ENCODE data around the gene DPP6. TPM values are rescaled to one million over a fixed set of nuclear protein-coding genes. Genes with fewer than 3 reads are reported as not detected.

The DPP6 gene
- total and polyA plus RNA-seq, 2 of the 8 experiments (the other 6 are each of a cell fraction or from before 2014, with no cell fraction given): 4.7 to 6.8 TPM

DNA sequence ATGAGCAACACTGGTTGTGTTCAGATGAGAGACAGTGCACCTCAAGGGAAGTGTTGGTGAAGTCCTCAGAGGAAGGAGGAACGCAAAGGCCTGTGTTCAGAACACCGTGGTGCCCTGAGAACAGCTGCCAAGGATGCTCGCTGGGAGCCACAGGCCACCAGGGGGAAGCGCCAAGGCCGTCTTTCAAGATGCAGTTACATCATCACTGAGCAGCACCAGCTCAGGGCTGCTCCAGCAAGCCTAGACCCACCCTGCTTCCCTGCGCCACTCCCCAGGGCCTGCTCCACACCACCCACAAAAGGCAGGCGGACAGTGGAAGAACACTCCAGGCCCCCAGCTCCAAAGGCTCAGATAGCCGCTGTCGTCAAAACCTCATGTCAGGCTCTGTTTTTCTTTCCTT lies 378.8 kb downstream of the DPP6 start:
- no peaks in the 10 kb centered on the region for H3K23me2 ChIP-seq (ENCODE audit: low read depth, low read length)
- no peaks in the 10 kb centered on the region for H3K27me3 ChIP-seq (replicated peaks in 1 of 4; ENCODE audit: control insufficient read depth in 3 of 4, extremely low read depth in 1 of 4, insufficient read depth in 3 of 4, low read length in 3 of 4)
- DNase-seq (ENCODE audit: low read depth in 1 of 2, low spot score in 2 of 2): no peak
- H3K4me3 ChIP-seq (ENCODE audit: extremely low read depth in 1 of 4, insufficient read depth in 2 of 4, low read depth in 3 of 4, low read length in 4 of 4): no peak overlapping the region
- H3K4me1 ChIP-seq (replicated peaks in 1 of 4; ENCODE audit: control insufficient read depth in 3 of 4, insufficient read depth in 4 of 4, low read length in 3 of 4): no peaks in the 10 kb centered on the region
- H3K4me2 ChIP-seq (ENCODE audit: insufficient read depth in 1 of 2, low read depth in 2 of 2, low read length in 2 of 2): no peak overlapping the region
- H2BK120ac ChIP-seq (replicated peaks; ENCODE audit: low read depth, low read length): no peak overlapping the region
- H3K36me3 ChIP-seq (ENCODE audit: control insufficient read depth in 2 of 4, insufficient read depth in 4 of 4, low read length in 3 of 4): no peaks in the 10 kb centered on the region
- H2BK5ac ChIP-seq (ENCODE audit: low read depth, low read length): no peak overlapping the region
- FAIRE-seq: no peak
- no peak overlapping the region for H3K4ac ChIP-seq (replicated peaks; ENCODE audit: insufficient read length, low read depth, low read length)
- ChIA-PET CTCF (ENCODE audit: partially characterized antibody) (interaction anchor here (1.0 to 2.0 kb wide), 5 partner anchors 15 to 364 kb away, joined by 3 to 6 read pairs (median 3); no protein-coding TSS in a partner anchor), POLR2A (ENCODE audit: partially characterized antibody) (no interaction called here)
- H4K8ac ChIP-seq (ENCODE audit: extremely low read depth, insufficient read depth, low read length): no peak overlapping the region
- H2AK5ac ChIP-seq (ENCODE audit: low read depth, low read length): no peak overlapping the region
- no peak overlapping the region for H3K18ac ChIP-seq (ENCODE audit: extremely low read depth, low read length)
- H3K56ac ChIP-seq (replicated peaks; ENCODE audit: insufficient read length, low read depth, low read length): no peak overlapping the region
- H3K9me3 ChIP-seq (ENCODE audit: insufficient read depth in 2 of 2, low read depth in 1 of 2, low read length in 1 of 2): no peaks in the 10 kb centered on the region
- H2AFZ ChIP-seq (ENCODE audit: low read length): no peak overlapping the region
- 90% methylated on average over 9 of the region's 9 CpGs; no CpG with 5 or more reads in 1 of the 2 experiments for WGBS, 2 experiments (ENCODE audit: extremely low coverage in 1 of 2, insufficient coverage in 1 of 2, insufficient read length in 1 of 2, insufficient replicate concordance in 2 of 2, low coverage in 1 of 2, low lambda C conversion rate in 2 of 2, missing lambda C conversion rate in 1 of 2)
- H2BK20ac ChIP-seq (ENCODE audit: low read length): no peak overlapping the region
- H3K27ac ChIP-seq (ENCODE audit: low read depth, low read length): no peak overlapping the region
- no peak overlapping the region for H3K23ac ChIP-seq (ENCODE audit: insufficient read length)
- H4K20me1 ChIP-seq (replicated peaks in 1 of 2; ENCODE audit: control insufficient read depth in 1 of 2, insufficient read depth in 2 of 2, low read length in 2 of 2): no peaks in the 10 kb centered on the region
- no peaks in the 10 kb centered on the region for H3K79me2 ChIP-seq (ENCODE audit: control insufficient read depth in 1 of 2, insufficient read depth in 2 of 2, low read length in 2 of 2)
- no peak overlapping the region for H4K91ac ChIP-seq (replicated peaks; ENCODE audit: insufficient read length, low read length)
- H2BK15ac ChIP-seq (ENCODE audit: low read length): no peak overlapping the region
- H3K14ac ChIP-seq (ENCODE audit: insufficient read length): no peak overlapping the region
- H2BK12ac ChIP-seq (ENCODE audit: low read depth, low read length): no peak overlapping the region
- H4K5ac ChIP-seq (ENCODE audit: insufficient read length, low read depth, low read length): no peak overlapping the region
- no peaks in the 10 kb centered on the region for H3K79me1 ChIP-seq (ENCODE audit: low read depth, low read length)
- no peak overlapping the region for H3K9ac ChIP-seq (replicated peaks in 1 of 4; ENCODE audit: extremely low read depth in 1 of 4, low read depth in 3 of 4, low read length in 3 of 4)
- peak; percentile 61 for TF ChIP-seq CEBPB (IDR thresholded peaks at IDR 0.05; ENCODE audit: low read depth, low read length)
- TF ChIP-seq, protein P1, sequence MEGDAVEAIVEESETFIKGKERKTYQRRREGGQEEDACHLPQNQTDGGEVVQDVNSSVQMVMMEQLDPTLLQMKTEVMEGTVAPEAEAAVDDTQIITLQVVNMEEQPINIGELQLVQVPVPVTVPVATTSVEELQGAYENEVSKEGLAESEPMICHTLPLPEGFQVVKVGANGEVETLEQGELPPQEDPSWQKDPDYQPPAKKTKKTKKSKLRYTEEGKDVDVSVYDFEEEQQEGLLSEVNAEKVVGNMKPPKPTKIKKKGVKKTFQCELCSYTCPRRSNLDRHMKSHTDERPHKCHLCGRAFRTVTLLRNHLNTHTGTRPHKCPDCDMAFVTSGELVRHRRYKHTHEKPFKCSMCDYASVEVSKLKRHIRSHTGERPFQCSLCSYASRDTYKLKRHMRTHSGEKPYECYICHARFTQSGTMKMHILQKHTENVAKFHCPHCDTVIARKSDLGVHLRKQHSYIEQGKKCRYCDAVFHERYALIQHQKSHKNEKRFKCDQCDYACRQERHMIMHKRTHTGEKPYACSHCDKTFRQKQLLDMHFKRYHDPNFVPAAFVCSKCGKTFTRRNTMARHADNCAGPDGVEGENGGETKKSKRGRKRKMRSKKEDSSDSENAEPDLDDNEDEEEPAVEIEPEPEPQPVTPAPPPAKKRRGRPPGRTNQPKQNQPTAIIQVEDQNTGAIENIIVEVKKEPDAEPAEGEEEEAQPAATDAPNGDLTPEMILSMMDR (IDR thresholded peaks at IDR 0.05; ENCODE audit: control extremely low read depth in 1 of 3, insufficient read depth in 1 of 3, low read depth in 1 of 3, low read length in 3 of 3): peak in 2 of 3 experiments; percentile 44 to 51; a peak in 2 of 4 replicates
- TF ChIP-seq SIRT6 (IDR thresholded peaks at IDR 0.05; ENCODE audit: low read length): no peak
- no peak for TF ChIP-seq FOSL1 (IDR thresholded peaks at IDR 0.05; ENCODE audit: insufficient read depth, low read depth, low read length)
- no peak for TF ChIP-seq SIN3A (conservative IDR thresholded peaks at IDR 0.05 in 1 of 2, IDR thresholded peaks at IDR 0.05 in 1 of 2; ENCODE audit: low read depth in 1 of 2, low read length in 2 of 2)
- no peak for TF ChIP-seq CTBP2 (IDR thresholded peaks at IDR 0.05; ENCODE audit: borderline replicate concordance, insufficient read depth, insufficient read length, low read length)
- TF ChIP-seq CBX5 (IDR thresholded peaks at IDR 0.05; ENCODE audit: low read depth, low read length): no peak
- no peak for TF ChIP-seq CHD2 (IDR thresholded peaks at IDR 0.05; ENCODE audit: low read length)
- peak; percentile 23 to 45; a peak in 3 of 4 replicates for TF ChIP-seq RAD21 (IDR thresholded peaks at IDR 0.05 in 1 of 2, conservative IDR thresholded peaks at IDR 0.05 in 1 of 2; ENCODE audit: low read depth in 2 of 2, low read length in 2 of 2)
- no peak for TF ChIP-seq ZNF274 (IDR thresholded peaks at IDR 0.05; ENCODE audit: borderline replicate concordance, extremely low read depth, low read length)
- no peak for TF ChIP-seq MAFK (IDR thresholded peaks at IDR 0.05; ENCODE audit: low read depth, low read length)
